GM21528 (cell line): ENCODE data around the gene SPDYE17.
"Not testable (repeated sequence)": the region's sequence is repeated elsewhere in the genome, so short reads cannot be mapped to it uniquely, and the experiment has no call there.

ENCODE experiments used
- ATAC-seq: cut with Tn5 transposase; IDR thresholded peaks from one replicate; pipeline ENCODE4 v1.9.1; 2021; ENCODE audit warnings: mild to moderate bottlenecking, moderate library complexity; ENCODE audit not compliant: unreplicated experiment, low FRiP score

The SPDYE17 gene

GRCh38 chr7:76999474-77000107 lies 32.6 kb downstream of the SPDYE17 start:
- not testable (repeated sequence) for ATAC-seq

DNA sequence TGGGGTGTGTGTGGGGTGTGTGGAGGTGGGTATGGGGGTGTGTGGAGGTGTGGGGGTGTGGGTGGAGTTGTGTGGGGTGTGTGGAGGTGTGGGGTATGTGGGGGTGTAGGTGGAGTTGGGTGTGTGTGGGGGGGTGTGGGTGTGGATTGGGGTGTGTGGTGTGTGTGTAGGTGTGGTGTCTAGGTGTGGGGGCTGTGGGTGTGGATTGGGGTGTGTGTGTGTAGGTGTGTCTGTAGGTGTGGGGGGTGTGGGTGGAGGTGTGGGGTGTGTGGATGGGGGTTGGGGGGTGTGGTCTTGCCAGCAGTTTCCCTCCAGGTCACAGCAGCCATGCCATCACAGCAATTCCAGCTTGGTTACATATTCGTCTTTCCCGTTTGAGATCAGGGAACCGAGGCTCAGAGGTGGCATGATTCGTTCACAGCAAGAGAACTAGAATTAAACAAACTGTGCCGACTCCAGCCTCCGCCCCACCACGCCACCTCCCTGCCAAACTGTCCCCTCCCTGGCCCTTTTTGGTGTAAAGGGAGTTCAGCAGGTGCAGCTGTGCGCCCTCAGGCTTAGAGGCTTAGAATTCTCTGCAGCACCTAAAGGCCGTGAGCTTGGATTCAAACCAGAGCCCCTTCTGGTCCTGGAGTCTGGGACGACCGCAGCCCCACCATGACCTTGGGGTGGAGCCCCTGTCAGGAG lies 33.3 kb downstream of the SPDYE17 start:
- not testable (repeated sequence) for ATAC-seq

GRCh38 chr7:76998285-76998589 lies 33.9 kb downstream of the SPDYE17 start:
- no peak for ATAC-seq

- ATAC-seq = no peak
These were observed 34.5 kb downstream of the SPDYE17 start for GRCh38 chr7:76997381-76998284.

- not testable (repeated sequence) for ATAC-seq
These were observed 35.2 kb downstream of the SPDYE17 start for GRCh38 chr7:76996932-76997331.

- ATAC-seq = not testable (repeated sequence)
These were observed 37.9 kb downstream of the SPDYE17 start for GRCh38 chr7:76994286-76994685.

- ATAC-seq = not testable (repeated sequence)
These were observed 38.3 kb downstream of the SPDYE17 start for GRCh38 chr7:76993831-76994230.

DNA sequence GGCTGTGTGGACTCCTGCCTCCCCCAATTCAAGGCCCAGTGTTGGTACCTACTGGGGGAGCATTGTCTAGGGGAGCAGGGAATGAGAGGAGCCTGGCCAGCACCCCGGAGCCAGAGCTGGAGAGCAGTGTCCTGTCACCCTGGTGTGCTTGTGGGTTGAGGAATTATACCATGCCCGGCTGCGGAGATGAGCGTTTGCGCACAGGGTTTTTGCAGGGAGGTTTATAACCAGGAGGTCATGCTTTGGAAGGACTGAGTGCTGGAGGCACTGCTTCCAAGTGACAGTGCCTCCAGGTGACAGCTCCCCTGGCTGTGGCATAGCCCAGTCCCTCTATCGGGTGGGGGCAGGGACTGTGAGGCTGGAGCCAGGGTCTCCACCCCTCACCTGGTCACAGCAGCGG lies 39.3 kb downstream of the SPDYE17 start:
- ATAC-seq = not testable (repeated sequence)

DNA sequence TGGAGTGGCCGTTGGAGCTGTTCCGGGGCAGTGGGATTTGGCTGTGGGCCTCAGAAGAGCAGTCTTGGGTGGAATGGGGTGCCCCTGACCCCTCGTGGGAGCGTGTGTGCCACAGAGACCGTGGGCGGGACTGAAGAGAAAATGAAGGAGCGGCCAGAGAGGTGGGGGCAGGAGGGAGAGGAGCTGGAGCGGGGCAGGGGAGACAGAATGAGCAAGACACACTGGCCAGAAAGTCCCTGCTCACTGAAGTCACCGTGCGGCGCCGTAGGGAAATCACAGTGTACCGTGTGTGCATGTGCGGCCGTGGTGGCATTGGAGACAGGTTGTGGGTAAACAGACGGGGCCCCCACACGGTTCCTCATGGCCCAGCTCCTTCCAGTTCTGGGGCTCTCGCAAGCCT lies 40.0 kb downstream of the SPDYE17 start:
- not testable (repeated sequence) for ATAC-seq

DNA sequence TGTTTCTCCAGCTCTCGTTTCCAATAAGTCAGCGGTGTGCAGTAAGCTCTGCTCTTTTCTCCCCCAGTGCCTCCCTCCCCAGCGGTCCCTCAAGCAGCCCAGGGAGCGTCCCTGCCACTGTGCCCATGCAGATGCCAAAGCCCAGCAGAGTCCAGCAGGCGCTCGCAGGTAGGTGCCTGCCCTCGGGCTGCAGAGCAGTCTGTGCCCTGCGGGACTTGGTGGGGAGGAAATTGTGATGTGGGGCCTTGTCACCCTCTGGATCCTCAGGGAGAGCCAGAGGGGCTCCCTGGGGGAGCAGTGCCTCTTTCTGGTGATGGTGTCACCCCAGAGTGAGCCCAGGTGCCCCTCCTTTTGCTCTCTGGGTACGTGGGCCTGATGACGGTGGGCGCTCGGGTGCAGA lies 42.0 kb downstream of the SPDYE17 start:
- ATAC-seq = not testable (repeated sequence)

- not testable (repeated sequence) for ATAC-seq
These were observed 46.0 kb downstream of the SPDYE17 start for GRCh38 chr7:76985924-76986717.

DNA sequence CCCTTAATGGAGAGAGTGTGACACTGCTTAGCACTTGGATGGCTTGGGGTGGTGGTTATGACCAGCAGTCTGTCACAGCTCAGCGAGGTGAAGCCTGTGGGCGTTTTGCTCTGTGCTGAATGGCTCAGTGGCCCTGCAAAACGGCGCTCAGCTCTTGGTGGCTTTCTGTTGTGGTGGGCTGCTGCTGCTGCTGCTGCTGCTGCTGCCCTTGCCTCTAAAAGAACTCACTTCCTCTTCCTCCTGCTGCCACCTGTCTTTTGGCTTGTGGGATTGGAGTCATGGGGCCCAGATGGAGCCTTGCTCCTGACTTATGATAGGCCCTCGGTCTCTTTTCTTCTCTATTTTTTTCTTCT lies 47.4 kb downstream of the SPDYE17 start:
- peak; percentile 95 for ATAC-seq

DNA sequence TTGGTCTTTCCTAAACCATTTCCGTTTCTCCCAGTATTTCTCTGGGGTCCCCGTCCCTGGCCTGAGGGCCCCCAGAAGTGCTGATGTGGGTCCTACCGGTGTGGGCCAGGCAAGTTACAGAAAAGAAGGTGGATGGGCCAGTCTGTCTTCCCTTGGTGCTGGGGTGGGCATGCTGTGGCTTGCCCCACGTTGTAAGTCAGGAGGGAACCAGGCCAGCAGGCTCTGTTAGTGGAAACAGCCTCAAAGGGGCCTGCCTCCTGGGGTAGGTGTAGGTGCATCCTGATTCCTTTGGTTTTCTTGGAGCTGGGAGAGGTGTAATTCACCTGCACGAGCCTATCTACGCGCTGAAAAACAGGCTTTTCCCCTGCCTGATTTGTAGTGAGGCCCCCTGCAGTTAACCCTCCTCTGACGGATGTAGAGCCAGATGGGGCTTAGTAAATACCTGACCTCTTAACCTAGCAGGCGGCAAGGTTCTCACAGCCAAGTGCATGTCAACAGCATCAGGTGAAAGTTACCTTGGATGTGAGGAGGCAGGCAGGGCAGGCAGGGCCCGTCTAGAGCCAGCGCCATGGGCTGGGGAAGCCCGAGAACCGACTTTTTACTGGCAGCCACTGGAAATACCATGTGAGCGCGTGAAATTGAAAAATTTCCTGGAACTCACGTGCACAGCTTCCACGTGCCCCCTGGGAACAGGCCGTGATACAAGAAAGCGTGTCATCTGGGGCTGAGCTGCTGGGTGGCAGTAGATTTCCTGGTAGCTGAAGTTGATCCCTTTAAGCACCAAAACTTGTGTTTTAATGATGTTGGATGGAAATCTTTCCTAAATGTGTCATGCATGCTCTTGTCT lies 48.0 kb downstream of the SPDYE17 start:
- peak; percentile 29 for ATAC-seq

DNA sequence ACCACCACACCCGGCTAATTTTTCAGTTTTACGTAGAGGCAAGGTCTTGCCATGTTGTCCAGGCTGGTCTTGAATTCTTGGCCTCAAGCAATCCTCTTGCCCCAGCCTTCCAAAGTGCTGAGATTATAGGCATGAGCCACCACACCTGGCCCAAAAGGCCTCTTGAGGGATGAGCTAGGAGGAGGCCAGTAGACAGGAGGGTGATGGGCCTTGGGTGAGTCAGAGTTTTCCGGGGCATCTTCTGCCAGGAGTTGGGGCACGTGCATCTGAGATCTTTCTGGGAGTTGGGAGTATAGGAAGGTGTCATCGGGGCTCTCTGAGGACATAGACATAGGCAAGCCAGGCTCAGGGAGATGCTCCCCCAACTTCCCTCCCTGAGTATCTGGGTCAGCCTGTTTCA lies 48.8 kb downstream of the SPDYE17 start:
- not testable (repeated sequence) for ATAC-seq

DNA sequence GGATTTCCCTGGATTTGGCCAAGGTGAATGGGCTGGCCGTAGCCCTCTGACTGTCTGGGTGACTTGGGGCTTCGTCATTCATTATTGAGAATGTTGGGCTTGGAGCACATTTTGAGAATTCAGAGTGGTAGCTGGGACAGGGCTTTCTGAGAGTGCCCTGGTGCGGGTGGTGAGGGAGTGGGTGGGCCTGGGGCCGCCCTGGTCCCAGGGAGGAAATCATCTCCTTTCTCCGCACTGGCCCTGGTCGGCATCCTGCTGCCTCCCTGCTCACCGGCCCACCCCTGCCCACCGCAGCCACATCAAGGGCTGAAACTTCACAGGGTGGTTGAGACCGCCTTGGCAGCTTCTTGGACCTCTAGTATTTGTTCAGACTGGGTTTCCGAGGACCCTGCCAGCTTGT lies 49.7 kb downstream of the SPDYE17 start:
- not testable (repeated sequence) for ATAC-seq

- ATAC-seq = not testable (repeated sequence)
These were observed 50.8 kb downstream of the SPDYE17 start for GRCh38 chr7:76981187-76981970.

DNA sequence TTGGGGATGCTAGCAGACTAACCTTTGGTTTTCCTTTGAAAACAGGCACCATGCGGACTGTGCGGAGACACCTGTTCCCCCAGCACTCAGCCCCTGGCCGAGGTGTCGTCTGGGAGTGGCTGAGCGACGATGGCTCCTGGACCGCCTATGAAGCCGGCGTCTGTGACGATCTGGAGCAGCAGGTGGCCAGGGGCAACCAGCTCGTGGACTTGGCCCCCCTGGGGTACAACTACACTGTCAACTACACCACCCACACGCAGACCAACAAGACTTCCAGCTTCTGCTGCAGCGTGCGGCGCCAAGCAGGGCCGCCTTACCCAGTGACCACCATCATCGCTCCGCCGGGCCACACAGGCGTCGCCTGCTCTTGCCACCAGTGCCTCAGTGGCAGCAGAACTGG lies 51.6 kb downstream of the SPDYE17 start:
- ATAC-seq = not testable (repeated sequence)

GRCh38 chr7:76977761-76978367 lies 54.3 kb downstream of the SPDYE17 start:
- ATAC-seq = not testable (repeated sequence)
